Neural cell (in vitro differentiated cells): Measurements from ENCODE around the gene INAFM1. TPM values are rescaled to one million over a fixed set of nuclear protein-coding genes. Genes with fewer than 3 reads are reported as not detected.

Experiments used
- H2AFZ ChIP-seq: fragments of 200-600, 300-800 bp; sonication (generic), shearing (Covaris generic); 2 replicates; pipeline ENCODE4 v1.6.0; 2014; ENCODE audit warnings: low read depth, mild to moderate bottlenecking, antibody characterized with exemption, low read length, moderate library complexity
- H3F3A ChIP-seq: fragments of 200-600 bp; shearing (Covaris generic); 2 replicates; pipeline ENCODE4 v1.6.1; 2016; ENCODE audit warnings: mild to moderate bottlenecking, moderate library complexity, mixed read lengths, antibody characterized with exemption, low read length; ENCODE audit not compliant: insufficient read depth, poor library complexity, severe bottlenecking
- H3K27ac ChIP-seq: fragments of 200-600, 300-800 bp; sonication (generic), shearing (Covaris generic); 2 replicates; pipeline ENCODE4 v1.5.1; 2014; ENCODE audit warnings: mild to moderate bottlenecking, low read length, moderate library complexity
- H3K27me3 ChIP-seq: fragments of 300-800, 200-600 bp; sonication (generic), shearing (Covaris generic); 2 replicates; pipeline ENCODE4 v1.6.0; 2014; ENCODE audit warnings: mild to moderate bottlenecking, low read depth, low read length, moderate library complexity; ENCODE audit not compliant: insufficient read depth
- H3K36me3 ChIP-seq: fragments of 300-800, 200-600 bp; sonication (generic), shearing (Covaris generic); 2 replicates; pipeline ENCODE4 v1.5.1; 2014; ENCODE audit warnings: mild to moderate bottlenecking, antibody characterized with exemption, low read length, moderate library complexity; ENCODE audit not compliant: insufficient read depth
- H3K4me2 ChIP-seq: fragments of 300-800, 200-600 bp; sonication (generic), shearing (Covaris generic); 2 replicates; pipeline ENCODE4 v1.6.0; 2014; ENCODE audit warnings: mild to moderate bottlenecking, low read length
- H3K4me3 ChIP-seq: fragments of 300-800, 200-600 bp; sonication (generic), shearing (Covaris generic); 2 replicates; pipeline ENCODE4 v1.5.1; 2014; ENCODE audit warnings: mild to moderate bottlenecking, low read length, moderate library complexity
- H3K79me2 ChIP-seq: fragments of 200-600 bp; shearing (Covaris generic); replicated peaks from 2 replicates; pipeline ENCODE4 v1.6.0; 2014; ENCODE audit warnings: mild to moderate bottlenecking, low read length, moderate library complexity; ENCODE audit not compliant: insufficient read depth
- H3K9ac ChIP-seq: fragments of 300-800, 200-600 bp; sonication (generic), shearing (Covaris generic); 2 replicates; pipeline ENCODE4 v1.6.1; 2016; ENCODE audit warnings: mild to moderate bottlenecking, low read length, mixed read lengths
- H3K9me2 ChIP-seq: fragments of 200-600 bp; shearing (Covaris generic); 2 replicates; pipeline ENCODE4 v1.6.1; 2016; ENCODE audit warnings: mild to moderate bottlenecking, low read length, mixed read lengths; ENCODE audit not compliant: insufficient read depth
- H3K9me3 ChIP-seq: fragments of 200-600, 300-800 bp; sonication (generic), shearing (Covaris generic); 2 replicates; pipeline ENCODE4 v1.6.1; 2016; ENCODE audit warnings: mild to moderate bottlenecking, mixed run types, low read length, moderate library complexity, mixed read lengths
- H4K20me1 ChIP-seq: fragments of 200-600 bp; shearing (Covaris generic); 2 replicates; pipeline ENCODE4 v1.6.1; 2016; ENCODE audit warnings: mild to moderate bottlenecking, mixed run types; ENCODE audit not compliant: insufficient read depth
- CTCF ChIP-seq: fragments of 450-650 bp; IDR thresholded peaks from 2 replicates; pipeline ENCODE4 v1.5.1; 2014; ENCODE audit warnings: antibody characterized with exemption, mild to moderate bottlenecking, moderate library complexity; ENCODE audit not compliant: poor library complexity, severe bottlenecking
- EP300 ChIP-seq: fragments of 450-650 bp; conservative IDR thresholded peaks from 2 replicates; pipeline ENCODE4 v1.6.1; 2014; ENCODE audit warnings: antibody characterized with exemption, mild to moderate bottlenecking, moderate library complexity; ENCODE audit not compliant: poor library complexity, severe bottlenecking
- EZH2 ChIP-seq: fragments of 200-600, 300-800 bp; shearing (Covaris generic), sonication (generic); IDR thresholded peaks from 2 replicates; pipeline ENCODE4 v1.6.1; 2014; ENCODE audit warnings: antibody characterized with exemption, low read length, borderline replicate concordance, mild to moderate bottlenecking; ENCODE audit not compliant: insufficient read depth, poor library complexity, severe bottlenecking
- MXI1 ChIP-seq: fragments of 450-650 bp; conservative IDR thresholded peaks from 2 replicates; pipeline ENCODE4 v1.6.1; 2014; ENCODE audit warnings: antibody characterized with exemption, mild to moderate bottlenecking; ENCODE audit not compliant: poor library complexity, severe bottlenecking
- POLR2AphosphoS5 ChIP-seq: IDR thresholded peaks from 2 replicates; pipeline ENCODE4 v1.6.1; 2012
- RAD21 ChIP-seq: fragments of 450-650 bp; conservative IDR thresholded peaks from 2 replicates; pipeline ENCODE4 v1.6.1; 2014; ENCODE audit warnings: antibody characterized with exemption, mild to moderate bottlenecking, moderate library complexity
- REST ChIP-seq: IDR thresholded peaks from 2 replicates; pipeline ENCODE4 v1.6.1; 2012; ENCODE audit warnings: borderline replicate concordance
- SMC3 ChIP-seq: fragments of 450-650 bp; conservative IDR thresholded peaks from 2 replicates; pipeline ENCODE4 v1.6.1; 2014; ENCODE audit warnings: antibody characterized with exemption, mild to moderate bottlenecking, moderate library complexity; ENCODE audit not compliant: poor library complexity
- TAF1 ChIP-seq: IDR thresholded peaks from 2 replicates; pipeline ENCODE4 v1.6.1; 2012; ENCODE audit warnings: low read depth
- polyA plus RNA-seq: library from polyadenylated mRNA; depleted of rRNA; stranded (reverse); fragments of >200 nt; gene quantifications from 2 replicates; pipeline ENCODE4 v1.2.3, GENCODE V29; 2014

Gene INAFM1
- polyA plus RNA-seq, 1 donor from 2014 or later = 11.5 TPM

GRCh38 chr19:47270408-47270807 lies 4.3 kb upstream of the INAFM1 start:
- no peak for TF ChIP-seq MXI1
- no peak for TF ChIP-seq EP300
- TF ChIP-seq SMC3 = no peak
- no peak for TF ChIP-seq CTCF
- no peak for TF ChIP-seq REST
- TF ChIP-seq EZH2 = no peak
- no peak for TF ChIP-seq POLR2AphosphoS5
- TF ChIP-seq RAD21 = no peak
- no peak for TF ChIP-seq TAF1
- no peaks in the 10 kb centered on the region for H3K9me2 ChIP-seq

GRCh38 chr19:47271949-47272348 lies 2.7 kb upstream of the INAFM1 start:
- Histone ChIP-seq H3K4me3 (no peak overlapping the region), H3K9ac (no peak overlapping the region), H3K4me2 (no peak overlapping the region), H3K9me3 (no peaks in the 10 kb centered on the region), H3K9me2 (no peaks in the 10 kb centered on the region), H3K79me2 (no peaks in the 10 kb centered on the region), H2AFZ (no peak overlapping the region), H4K20me1 (no peaks in the 10 kb centered on the region), H3K27me3 (no peaks in the 10 kb centered on the region), H3K27ac (no peak overlapping the region), H3K36me3 (no peaks in the 10 kb centered on the region), H3F3A (no peaks in the 10 kb centered on the region)
- TF ChIP-seq POLR2AphosphoS5 = no peak
- TF ChIP-seq REST = no peak
- no peak for TF ChIP-seq MXI1

More at GRCh38 chr19:47270408-47270807, 4.3 kb upstream of the INAFM1 start:
- Histone ChIP-seq H3K36me3 (no peaks in the 10 kb centered on the region), H3K4me3 (no peak overlapping the region), H2AFZ (no peak overlapping the region), H4K20me1 (no peaks in the 10 kb centered on the region), H3K9me3 (no peaks in the 10 kb centered on the region), H3K27ac (no peak overlapping the region), H3K4me2 (no peak overlapping the region), H3K27me3 (no peaks in the 10 kb centered on the region), H3K9ac (no peak overlapping the region), H3K79me2 (no peaks in the 10 kb centered on the region), H3F3A (no peaks in the 10 kb centered on the region)
